Uterus (tissue), 4 donors: Measurements from ENCODE around the gene GIT1. TPM values are rescaled to one million over a fixed set of nuclear protein-coding genes. Genes with fewer than 3 reads are reported as not detected.

Source experiments
- DNase-seq, 2 donors: peaks; one replicate each; pipeline ENCODE4 v3.0.0-alpha.2; 2019 to 2020
- H3K27ac ChIP-seq, 2 donors: fragments of 200-600 bp; sonication (generic); 1 replicate in 1 of 2; 2 replicates in 1 of 2; pipeline ENCODE4 v1.5.1; 2016 to 2018
- H3K27me3 ChIP-seq, 2 donors: fragments of 200-600 bp; sonication (generic); one replicate each; pipeline ENCODE4 v1.5.1; 2018 to 2019; ENCODE audit warnings: control low read depth in 1 of 2
- H3K36me3 ChIP-seq, 2 donors: fragments of 200-600 bp; sonication (generic); one replicate each; pipeline ENCODE4 v1.5.1; 2019; ENCODE audit warnings: control low read depth in 1 of 2
- H3K4me1 ChIP-seq, 2 donors: fragments of 200-600 bp; sonication (generic); one replicate each; pipeline ENCODE4 v1.5.1; 2018 to 2019; ENCODE audit warnings: control low read depth in 1 of 2
- H3K4me3 ChIP-seq, 2 donors: fragments of 200-600 bp; sonication (generic); 1 replicate in 1 of 2; 2 replicates in 1 of 2; pipeline ENCODE4 v1.5.1; 2018 to 2019; ENCODE audit warnings: mild to moderate bottlenecking in 1 of 2
- H3K9me3 ChIP-seq, 2 donors: fragments of 200-600 bp; sonication (generic); one replicate each; pipeline ENCODE4 v1.5.1; 2019; ENCODE audit warnings: control low read depth in 1 of 2
- POLR2A ChIP-seq, 2 donors: fragments of 450-650 bp; IDR thresholded peaks; one replicate each; pipeline ENCODE4 v1.6.1; 2016; ENCODE audit warnings: antibody characterized with exemption in 2 of 2, mild to moderate bottlenecking in 1 of 2, moderate library complexity in 1 of 2
- intact Hi-C: fragments of 100-400 bp; cut with DNase I; formaldehyde crosslinking; loops from one replicate; pipeline ENCODE4 v1.15.1; 2023; ENCODE audit warnings: low total_unique reads
- total RNA-seq, 4 donors: library from RNA; depleted of rRNA in 3 of 4; stranded (reverse); fragments of >200 nt in 3 of 4; gene quantifications; one replicate each; pipeline versions ENCODE4 v1.1.0 to v1.2.4, GENCODE V29; 2014 to 2023
- TF ChIP-seq, protein P1 (sequence below), 4 experiments: fragments of 200-600 bp in 2 of 4; fragments of 450-650 bp in 2 of 4; sonication (generic) in 2 of 4; IDR thresholded peaks; one replicate each; pipeline ENCODE4 v1.5.1; 2016 to 2019; ENCODE audit warnings: antibody characterized with exemption in 4 of 4, mild to moderate bottlenecking in 2 of 4, moderate library complexity in 1 of 4
- donor health status: DM: yes; HTN: yes; CAD: no.

The GIT1 gene
- total RNA-seq, 4 donors from 2014 or later: 13.1 to 75.0 (median 22.9) TPM

GRCh38 chr17:29616300-29617048 lies 27.0 kb upstream of the GIT1 start:
- DNase-seq: no peak
- H3K9me3 ChIP-seq: no peaks in the 10 kb centered on the region
- peak overlapping the region; percentile 34 to 37 for H3K4me3 ChIP-seq
- peaks cover 0 to 26% of the 10 kb centered on the region in 2 donors for H3K4me1 ChIP-seq
- peaks cover 0 to 11% of the 10 kb centered on the region in 2 donors for H3K27me3 ChIP-seq
- no peak overlapping the region for H3K27ac ChIP-seq
- intact Hi-C loops: no loop called here
- no peaks in the 10 kb centered on the region for H3K36me3 ChIP-seq
- no peak for TF ChIP-seq POLR2A (IDR thresholded peaks at IDR 0.05)
- TF ChIP-seq, protein P1, sequence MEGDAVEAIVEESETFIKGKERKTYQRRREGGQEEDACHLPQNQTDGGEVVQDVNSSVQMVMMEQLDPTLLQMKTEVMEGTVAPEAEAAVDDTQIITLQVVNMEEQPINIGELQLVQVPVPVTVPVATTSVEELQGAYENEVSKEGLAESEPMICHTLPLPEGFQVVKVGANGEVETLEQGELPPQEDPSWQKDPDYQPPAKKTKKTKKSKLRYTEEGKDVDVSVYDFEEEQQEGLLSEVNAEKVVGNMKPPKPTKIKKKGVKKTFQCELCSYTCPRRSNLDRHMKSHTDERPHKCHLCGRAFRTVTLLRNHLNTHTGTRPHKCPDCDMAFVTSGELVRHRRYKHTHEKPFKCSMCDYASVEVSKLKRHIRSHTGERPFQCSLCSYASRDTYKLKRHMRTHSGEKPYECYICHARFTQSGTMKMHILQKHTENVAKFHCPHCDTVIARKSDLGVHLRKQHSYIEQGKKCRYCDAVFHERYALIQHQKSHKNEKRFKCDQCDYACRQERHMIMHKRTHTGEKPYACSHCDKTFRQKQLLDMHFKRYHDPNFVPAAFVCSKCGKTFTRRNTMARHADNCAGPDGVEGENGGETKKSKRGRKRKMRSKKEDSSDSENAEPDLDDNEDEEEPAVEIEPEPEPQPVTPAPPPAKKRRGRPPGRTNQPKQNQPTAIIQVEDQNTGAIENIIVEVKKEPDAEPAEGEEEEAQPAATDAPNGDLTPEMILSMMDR (IDR thresholded peaks at IDR 0.05): no peak

DNA sequence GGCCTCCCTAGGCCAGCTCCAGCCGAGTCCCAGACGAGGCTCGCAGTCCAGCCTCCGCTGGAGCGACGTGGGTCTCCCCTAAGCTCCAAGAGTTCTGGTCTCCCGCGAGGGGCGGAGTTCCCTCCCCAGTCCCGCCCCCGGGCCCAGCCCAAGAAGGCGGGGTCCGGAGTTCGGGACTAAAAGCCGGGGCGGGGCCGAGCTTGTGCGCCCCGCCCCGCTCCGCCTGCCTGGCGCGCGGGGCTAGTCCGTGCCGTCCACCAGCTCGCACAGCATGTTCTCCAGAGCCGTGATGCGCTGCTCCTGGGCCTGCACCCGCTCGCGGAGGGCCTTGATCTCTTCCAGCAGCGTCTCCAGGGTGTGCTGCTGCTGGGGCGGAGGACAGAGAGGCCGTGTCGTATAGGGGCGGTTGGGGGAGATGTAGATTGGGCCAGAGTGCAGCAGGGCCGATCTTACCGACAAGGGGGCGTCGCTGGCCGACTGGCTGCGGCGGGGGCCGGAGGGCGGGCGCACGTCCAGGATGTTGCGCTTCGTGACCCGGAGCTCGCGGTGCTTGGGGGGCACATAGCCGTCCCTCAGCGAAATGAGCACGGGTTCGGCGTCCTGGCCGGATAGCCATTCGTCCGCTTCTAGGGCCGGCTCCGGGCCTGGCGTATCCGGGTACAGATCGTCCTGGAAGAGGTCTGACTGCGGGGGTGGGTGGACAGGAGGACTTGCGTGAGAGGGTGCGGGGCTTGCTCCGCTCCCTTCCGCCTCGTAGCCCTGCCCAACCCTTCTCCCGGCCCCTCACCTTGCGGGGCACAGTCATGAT lies 26.2 kb upstream of the GIT1 start:
- no peak overlapping the region for H3K27ac ChIP-seq
- H3K4me3 ChIP-seq: peak overlapping the region; percentile 34 to 37
- peak; percentile 82 to 89 for DNase-seq
- no peaks in the 10 kb centered on the region for H3K36me3 ChIP-seq
- H3K4me1 ChIP-seq: peaks cover 0 to 26% of the 10 kb centered on the region in 2 donors
- intact Hi-C loops: no loop called here
- TF ChIP-seq POLR2A (IDR thresholded peaks at IDR 0.05): peak; percentile 42 to 76
- TF ChIP-seq, protein P1 (IDR thresholded peaks at IDR 0.05): peak in 1 of 4 experiments; percentile 24
- H3K27me3 ChIP-seq: peaks cover 0 to 11% of the 10 kb centered on the region in 2 donors
- no peaks in the 10 kb centered on the region for H3K9me3 ChIP-seq

DNA sequence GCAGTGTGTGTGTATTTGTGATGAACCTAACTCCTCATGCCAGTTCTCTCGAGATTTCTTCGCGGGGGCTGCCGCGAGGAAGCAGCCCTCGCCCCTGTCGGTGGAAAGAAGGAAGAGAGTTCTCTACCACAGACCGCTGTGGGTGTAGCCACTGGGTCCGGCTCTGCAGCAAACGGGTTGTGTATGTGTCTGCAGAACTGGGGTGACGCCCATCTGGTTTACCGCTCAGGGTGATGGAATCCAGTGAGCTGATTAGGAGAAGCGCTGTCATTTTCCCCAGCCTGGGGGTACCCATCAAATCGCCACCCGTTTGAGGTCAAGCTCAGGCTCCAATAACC lies 25.6 kb upstream of the GIT1 start:
- peaks cover 0 to 26% of the 10 kb centered on the region in 2 donors for H3K4me1 ChIP-seq
- intact Hi-C loops: no loop called here

DNA sequence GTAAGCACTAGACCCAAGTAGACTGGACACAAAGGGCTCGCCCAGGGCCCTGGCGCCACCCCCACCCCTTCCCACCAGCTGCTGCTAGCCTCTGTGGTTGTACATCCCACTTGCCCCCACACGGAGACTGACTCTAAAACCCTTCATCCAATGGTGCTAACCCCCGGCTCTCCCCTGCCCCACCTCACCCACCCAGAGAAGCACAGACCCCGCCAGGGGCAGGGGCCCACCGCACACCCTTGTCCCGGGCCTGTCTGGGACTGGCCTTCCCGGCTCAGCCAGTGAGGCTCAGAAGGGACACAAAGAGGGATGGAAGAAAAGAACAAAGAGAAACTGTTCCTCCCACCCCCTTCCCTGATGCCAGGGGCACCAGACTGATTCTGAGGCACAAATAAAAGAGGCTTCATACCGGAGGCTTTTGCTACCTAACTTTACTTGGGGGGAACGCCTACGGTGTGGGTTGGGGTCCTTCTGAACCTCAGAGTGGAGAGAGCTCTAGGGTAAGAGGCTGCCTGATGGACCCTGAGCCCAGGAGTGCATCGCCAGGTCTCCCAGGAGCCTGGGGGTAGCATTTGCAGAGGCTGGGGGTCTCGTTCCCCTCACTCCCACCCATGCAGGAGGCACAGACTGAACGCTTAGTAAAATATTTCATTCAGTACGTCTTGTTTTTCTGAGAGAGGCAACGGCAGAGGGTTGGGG lies 25.1 kb upstream of the GIT1 start:
- no peaks in the 10 kb centered on the region for H3K36me3 ChIP-seq
- DNase-seq: no peak
- TF ChIP-seq POLR2A (IDR thresholded peaks at IDR 0.05): no peak
- TF ChIP-seq, protein P1 (IDR thresholded peaks at IDR 0.05): no peak
- H3K27ac ChIP-seq: no peak overlapping the region
- H3K4me1 ChIP-seq: peaks cover 0 to 26% of the 10 kb centered on the region in 2 donors
- H3K4me3 ChIP-seq: no peak overlapping the region
- no peaks in the 10 kb centered on the region for H3K9me3 ChIP-seq
- intact Hi-C loops: no loop called here
- peaks cover 0 to 11% of the 10 kb centered on the region in 2 donors for H3K27me3 ChIP-seq

More for the DNA sequence above, 25.6 kb upstream of the GIT1 start:
- Histone ChIP-seq H3K4me3 (no peak overlapping the region), H3K36me3 (no peaks in the 10 kb centered on the region), H3K27me3 (peaks cover 0 to 11% of the 10 kb centered on the region in 2 donors), H3K27ac (no peak overlapping the region), H3K9me3 (no peaks in the 10 kb centered on the region)
- peak in 1 of 2 donors; percentile 37 for DNase-seq
- no peak for TF ChIP-seq POLR2A (IDR thresholded peaks at IDR 0.05)
- TF ChIP-seq, protein P1 (IDR thresholded peaks at IDR 0.05): no peak
